IPS-18c (cell line): ENCODE data around the gene CBX5.
"Not testable (repeated sequence)": the region's sequence is repeated elsewhere in the genome, so short reads cannot be mapped to it uniquely, and the experiment has no call there.

ENCODE experiments used
- H3K4me3 ChIP-seq: 2 replicates; pipeline ENCODE4 v1.7.0; 2013; ENCODE audit warnings: low read depth, mild to moderate bottlenecking, low read length, moderate library complexity; ENCODE audit not compliant: insufficient read depth
- H3K9me3 ChIP-seq: one replicate; pipeline ENCODE4 v1.6.1; 2013; ENCODE audit warnings: mild to moderate bottlenecking, low read length, moderate library complexity; ENCODE audit not compliant: control insufficient read depth, insufficient read depth

Gene CBX5

DNA sequence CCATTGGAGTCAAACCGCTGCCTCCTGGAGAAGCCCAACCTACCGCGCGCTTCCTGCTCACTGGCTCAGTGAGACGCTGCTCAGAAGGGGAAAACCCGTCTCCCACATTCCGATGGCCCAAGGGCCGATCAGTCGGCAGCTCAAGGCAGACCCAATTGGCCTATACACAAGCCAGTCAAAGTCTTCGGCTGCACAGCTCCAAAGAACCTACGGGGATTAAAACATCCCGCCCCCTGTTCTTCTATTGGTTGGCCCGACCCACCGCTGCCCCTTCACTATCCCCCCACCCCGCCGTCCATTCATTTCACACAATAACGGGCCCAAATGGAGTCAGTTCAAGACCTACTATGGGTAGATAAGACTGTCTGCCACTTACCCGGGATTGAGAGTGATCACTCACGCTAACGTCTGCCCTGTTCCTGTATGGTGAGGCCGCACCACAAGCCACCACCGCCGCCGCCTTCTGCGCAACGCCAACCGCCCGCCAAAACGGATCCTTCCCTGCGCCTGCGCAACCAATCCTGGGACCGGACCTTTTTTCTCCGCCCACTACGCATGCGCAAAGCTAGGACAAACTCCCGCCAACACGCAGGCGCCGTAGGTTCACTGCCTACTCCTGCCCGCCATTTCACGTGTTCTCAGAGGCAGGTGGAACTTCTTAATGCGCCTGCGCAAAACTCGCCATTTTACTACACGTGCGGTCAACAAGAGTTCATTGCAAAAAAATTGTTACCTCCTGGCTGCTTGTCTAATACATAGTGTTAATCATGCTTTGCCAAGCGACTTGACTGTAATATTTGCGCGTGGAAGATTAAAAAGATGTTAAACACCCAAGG, at the start of gene CBX5:
TSS of gene CBX5 (minus strand) at position 491 of the 836 bp plus-strand sequence. CDS start 22,472 bp downstream, outside the sequence.
- H3K4me3 ChIP-seq: peak within 1 kb of the TSS; percentile 90
- no peaks in the 10 kb centered on the region for H3K9me3 ChIP-seq

DNA sequence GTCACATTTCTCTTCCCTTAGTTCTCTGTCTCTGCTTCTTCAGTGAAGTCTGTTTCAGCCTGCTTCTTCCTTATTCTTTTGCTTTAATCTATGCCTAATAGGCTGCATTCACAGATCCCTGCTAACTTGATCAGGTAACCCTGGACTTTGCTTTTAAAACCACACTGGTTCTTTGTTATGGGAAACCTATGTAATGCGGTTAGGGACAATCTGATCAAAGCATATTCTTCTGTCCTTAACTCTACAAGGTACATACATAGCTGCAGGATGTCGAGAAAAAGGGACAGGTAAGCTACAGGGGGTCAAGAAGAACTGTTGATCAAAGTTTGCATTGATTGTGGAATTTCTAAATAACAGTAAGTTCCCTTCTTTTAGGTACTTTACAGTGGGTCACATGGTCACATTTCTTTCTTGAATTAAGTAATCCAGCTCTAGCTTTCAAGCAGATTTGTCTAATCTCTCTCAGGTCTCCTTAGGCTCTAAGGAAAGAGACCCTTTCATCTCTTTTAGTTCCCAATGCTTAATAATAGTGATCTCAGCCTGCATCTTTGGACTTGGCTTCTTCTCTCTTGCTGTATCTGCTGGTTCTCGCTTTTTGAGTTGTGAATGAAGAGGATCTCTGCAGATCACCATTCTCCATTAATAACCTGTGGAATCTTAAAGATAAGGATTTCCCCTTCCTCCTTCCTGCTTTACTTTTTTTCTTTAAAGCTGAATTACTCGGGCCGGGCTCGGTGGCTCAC, 48.8 kb upstream of the CBX5 start:
- H3K9me3 ChIP-seq: no peaks in the 10 kb centered on the region
- H3K4me3 ChIP-seq: no peak overlapping the region

DNA sequence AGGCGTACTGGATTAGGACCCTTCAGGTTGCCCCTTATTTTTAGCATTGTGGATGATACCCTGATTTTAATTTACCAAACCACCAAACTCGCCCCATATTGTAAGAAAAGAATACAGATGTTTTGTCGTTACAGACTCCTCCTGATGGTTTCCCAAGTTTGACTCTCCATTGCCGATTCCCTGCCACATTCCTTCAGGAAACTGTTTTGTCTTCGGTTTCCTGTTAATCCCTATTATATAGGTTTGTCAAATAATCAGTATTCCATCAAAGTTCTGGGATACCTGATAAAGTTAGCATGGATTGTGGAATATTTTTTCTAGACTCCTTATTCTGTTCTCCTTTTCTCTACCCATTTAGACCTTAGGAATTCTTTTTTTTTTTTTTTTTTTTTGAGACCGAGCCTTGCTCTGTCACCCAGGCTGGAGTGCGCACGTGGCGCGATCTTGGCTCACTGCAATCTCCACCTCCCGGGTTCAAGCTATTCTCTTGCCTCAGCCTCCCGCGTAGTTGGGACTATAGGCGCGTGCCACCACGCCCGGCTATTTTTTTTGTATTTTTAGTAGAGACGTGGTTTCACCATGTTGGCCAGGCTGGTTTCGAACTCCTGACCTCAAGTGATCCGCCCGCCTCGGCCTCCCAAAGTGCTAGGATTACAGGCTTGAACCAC, 45.7 kb upstream of the CBX5 start:
- not testable (repeated sequence) for H3K9me3 ChIP-seq
- peak overlapping the region; percentile 85 for H3K4me3 ChIP-seq

DNA sequence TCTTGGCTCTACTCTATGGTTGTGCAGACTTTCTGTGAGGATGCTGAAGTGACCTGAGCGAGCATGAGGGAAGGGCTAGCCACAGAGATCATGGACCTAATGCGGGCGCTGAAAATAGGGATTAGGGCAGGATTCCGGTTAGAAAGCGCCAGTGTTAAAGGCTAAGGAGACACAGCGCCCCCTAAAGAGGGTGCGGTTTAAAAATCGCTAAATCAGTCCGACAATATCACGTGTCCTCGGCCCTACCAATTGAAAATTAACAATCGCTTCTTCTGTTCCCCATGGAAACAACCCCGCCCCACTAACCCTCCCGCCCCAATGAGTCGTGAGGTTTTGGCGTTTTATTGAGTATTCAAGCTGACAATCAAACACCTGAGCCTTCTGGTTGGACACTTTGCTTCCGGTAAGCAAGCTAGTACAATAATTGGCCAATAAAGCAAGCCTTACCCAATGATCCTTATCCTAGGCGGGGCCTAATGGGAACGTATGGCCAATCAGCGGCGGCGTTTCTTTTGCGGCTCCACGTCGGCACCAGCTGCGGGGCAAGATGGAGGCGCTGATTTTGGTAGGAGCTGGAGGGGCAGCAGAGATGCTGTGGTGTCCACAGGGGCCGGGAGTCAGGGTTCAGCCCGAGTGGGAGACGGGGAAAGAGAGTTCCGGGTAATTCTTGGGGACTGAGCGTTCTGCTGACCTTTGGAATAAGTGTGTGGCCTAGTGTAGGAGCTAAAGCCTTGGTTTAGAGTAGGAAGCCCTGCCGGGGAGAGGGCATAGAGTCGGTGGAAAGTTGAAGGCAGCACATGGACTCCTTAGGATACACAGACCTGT, 44.9 kb upstream of the CBX5 start, which contains the start of gene COPZ1:
TSS of gene COPZ1 (plus strand) at position 515 of the 825 bp plus-strand sequence. CDS start at position 548, 33 bp downstream.
- Histone ChIP-seq H3K9me3 (no peaks in the 10 kb centered on the region), H3K4me3 (peak within 1 kb of the TSS; percentile 85)

DNA sequence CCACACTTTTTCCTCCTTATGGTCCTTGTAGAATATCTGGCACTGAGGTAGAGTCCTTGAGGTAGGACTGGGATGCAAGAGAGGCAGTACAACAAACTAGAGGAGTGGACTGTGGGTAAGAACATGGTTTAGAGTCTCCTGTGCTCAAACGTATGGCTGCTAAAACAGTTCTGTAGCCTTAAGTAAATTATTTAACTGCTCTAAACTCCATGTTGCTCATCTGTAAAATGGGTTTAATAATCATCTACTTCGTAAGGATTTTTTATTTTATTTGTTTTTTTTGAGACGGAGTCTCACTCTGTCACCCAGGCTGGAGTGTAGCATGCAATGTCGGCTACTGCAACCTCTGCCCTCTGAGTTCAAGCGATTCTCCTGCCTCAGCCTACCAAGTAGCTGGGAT, 41.4 kb upstream of the CBX5 start:
- no peaks in the 10 kb centered on the region for H3K9me3 ChIP-seq
- H3K4me3 ChIP-seq: no peak overlapping the region

DNA sequence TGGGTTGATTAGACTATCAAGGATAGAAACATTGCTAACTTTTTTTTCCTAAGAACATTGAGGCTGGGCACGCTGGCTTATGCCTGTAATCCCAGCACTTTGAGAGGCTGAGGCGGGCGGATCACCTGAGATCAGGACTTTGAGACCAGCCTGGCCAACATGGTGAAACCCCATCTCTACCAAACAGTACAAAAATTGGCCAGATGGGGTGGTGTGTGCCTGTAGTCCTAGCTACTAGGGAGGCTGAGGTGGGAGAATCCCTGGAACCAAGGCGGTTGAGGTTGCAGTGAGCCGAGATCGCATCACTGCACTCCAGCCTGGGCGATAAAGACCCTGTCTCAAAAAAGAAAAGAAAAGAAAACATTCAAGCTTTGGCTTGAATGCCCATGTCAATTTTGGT, 32.4 kb upstream of the CBX5 start:
- not testable (repeated sequence) for H3K9me3 ChIP-seq, H3K4me3 ChIP-seq

DNA sequence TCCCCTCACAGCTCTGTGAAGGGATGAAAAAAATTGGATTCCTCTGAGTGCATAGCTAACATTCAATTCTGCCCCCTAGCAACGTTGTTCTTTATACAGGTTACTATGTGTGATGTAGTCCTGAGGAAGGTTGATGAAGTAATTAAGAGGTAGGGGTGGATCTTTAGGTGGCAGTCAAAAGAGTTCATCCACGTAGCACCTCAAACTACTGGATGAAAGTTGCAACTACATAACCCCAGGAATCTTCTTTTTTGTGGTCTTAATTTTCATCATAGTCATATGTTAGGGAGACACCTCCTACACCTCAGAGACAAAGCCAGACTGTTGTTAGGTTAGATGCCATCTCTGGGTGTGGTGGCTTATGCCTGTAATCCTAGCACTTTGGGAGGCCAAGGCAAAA, 31.1 kb upstream of the CBX5 start:
- H3K4me3 ChIP-seq: no peak overlapping the region

DNA sequence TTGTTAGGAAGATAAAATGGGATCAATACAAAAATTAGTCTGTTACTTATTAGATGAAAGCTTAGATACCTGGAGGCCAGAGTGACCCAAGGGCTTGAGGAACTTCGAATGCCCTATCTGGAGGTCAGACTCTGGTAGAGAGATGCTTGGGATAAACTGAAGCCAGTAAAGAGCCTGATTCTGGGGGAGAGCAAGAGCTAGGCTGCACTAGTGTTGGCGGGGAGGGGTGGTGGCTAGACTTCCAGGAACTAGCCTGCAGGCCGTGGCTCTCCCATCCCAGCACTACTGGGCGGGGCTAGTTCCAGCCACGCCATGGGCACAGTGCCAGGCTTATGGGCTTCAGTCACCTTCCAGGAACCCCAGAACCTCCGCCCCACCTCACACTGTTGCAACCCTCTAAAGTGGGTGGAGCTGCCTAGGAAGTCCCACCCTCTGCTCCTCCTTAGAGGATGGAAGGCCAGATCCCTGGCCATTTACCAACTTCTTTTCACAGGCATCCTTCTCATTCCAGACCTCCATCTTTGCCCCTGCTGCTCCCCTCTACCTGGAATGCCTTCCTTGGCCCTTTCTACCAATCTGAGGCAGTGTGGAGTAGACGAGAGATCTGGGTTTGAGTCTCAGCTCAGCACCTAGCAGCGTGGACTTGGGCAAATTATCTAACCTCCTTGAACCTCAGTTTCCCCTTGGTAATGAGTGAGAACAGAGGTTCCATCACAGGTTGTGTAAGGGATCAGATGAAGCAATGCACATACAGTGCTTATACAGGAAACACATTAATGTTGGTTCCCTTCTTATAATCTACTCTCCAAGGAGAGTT, 27.2 kb upstream of the CBX5 start:
- Histone ChIP-seq H3K4me3 (no peak overlapping the region), H3K9me3 (no peaks in the 10 kb centered on the region)

More for the DNA sequence above, 31.1 kb upstream of the CBX5 start:
- no peaks in the 10 kb centered on the region for H3K9me3 ChIP-seq

DNA sequence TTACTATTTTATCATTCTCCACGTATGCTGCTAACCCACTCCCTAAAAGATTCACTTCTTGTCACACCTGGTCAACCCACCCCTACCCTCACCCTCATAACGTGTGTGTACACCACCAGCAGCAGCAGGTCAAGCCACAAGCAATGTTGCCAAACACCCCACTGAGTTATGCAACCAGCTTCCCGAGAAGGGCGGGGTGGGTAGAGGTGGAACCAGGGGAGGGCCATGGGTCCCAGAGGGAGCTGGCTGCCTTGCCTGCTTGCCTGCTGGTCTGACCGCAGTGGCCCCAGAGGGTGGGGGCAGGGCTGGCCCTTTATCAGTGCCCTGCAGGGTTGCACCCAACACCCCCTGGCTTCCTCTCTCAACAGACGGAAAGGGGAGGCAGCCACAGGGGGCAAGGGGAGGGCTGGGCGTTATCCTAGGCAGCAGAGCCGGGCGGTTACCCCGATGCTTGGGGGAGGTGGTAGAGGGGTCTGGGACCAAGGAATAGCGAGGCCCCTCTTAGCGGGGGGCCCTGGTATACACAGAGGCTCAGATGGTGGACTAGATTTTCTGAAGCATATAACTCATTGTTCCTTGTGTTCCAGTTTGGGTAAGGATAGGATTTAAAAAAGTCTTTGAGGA, 24.4 kb upstream of the CBX5 start:
- Histone ChIP-seq H3K4me3 (peak overlapping the region; percentile 36; the same call in 1 of the 2 replicates), H3K9me3 (no peaks in the 10 kb centered on the region)

DNA sequence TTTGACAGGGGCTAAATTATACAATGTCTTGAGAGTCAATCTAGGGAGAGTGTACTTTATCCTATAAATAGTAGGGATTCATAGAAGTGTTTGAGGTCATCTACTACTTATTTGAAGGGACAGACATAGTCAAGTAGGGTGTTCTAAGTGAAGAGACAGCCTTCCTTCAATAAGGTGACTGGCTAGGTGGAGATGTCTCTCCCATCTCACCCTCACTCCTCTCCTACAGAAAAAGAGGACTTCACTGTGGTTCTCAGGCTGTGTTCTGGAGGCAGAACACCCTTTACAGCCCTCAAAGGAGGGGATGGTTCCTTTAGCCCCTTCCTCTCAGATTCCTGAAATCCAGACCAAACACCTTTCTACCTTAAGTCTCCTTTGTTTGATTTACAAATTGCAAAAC, 23.7 kb upstream of the CBX5 start:
- Histone ChIP-seq H3K9me3 (no peaks in the 10 kb centered on the region), H3K4me3 (no peak overlapping the region)

DNA sequence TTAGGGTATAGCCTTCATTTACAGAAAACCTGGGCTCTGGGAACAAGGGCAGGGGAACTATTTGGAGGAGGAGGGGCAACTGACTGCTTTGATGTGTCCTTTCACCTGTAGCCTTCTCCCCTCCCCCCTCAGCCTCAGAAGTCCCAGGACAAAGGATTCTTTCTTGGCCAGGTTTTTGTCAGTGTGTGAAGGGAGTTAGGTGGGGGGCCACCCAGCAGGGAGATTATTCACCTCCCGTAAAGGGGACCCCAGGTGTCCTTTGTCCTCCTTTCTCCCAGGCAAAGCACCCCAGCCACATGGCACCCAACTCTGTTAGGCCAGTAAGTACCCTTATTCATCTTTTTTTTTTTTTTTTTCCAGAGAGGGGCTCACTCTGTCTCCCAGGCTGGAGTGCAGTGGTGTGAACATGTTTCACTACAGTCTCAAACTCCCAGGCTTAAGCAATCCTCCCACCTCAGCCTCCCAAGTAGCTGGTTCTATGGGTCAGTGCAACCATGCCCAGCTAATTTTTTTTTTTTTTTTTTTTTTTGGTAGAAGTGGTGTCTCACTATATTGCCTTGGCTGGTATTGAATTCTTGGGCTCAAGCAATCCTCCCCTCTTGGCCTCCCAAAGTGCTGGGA, 21.6 kb upstream of the CBX5 start:
- H3K4me3 ChIP-seq: peak overlapping the region; percentile 57

DNA sequence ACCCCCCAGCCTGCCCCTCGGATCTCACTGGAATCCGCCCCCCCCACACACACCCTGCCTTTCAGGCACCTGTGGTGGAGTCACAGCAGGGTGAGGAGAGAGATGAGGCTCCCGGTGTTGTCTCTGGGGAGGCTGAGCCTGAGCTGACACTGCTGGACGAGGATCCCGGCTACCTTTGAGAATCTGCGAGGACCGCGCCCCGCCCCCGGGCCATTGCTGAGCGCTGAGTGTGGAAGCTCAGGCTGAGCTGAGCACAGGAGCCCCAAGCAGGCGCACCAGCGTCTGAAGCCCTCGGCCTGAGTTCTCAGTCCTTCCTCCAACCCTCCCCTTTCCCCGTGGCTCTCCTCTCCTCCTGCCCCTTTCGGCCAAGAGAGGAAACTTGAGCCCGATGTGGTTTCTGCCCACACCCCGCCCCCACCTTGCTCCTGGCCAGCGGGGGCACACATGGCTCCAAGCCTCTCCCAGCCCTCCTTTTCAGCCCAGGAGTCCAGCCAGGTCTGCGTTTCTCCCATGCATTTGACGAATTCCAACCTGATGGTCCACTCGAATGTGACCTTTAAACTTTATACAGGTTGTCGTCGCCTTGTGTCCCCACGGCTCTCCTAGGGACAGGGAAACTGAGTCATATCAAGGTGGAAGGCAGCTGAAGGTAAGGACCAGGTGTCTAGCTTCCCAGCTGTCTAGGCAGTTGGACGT, 21.0 kb upstream of the CBX5 start, which contains the start of gene NFE2:
TSS of gene NFE2 (minus strand) at position 284 of the 696 bp plus-strand sequence. CDS start 5,767 bp downstream, outside the sequence.
- Histone ChIP-seq H3K9me3 (no peaks in the 10 kb centered on the region), H3K4me3 (peak within 1 kb of the TSS; percentile 57)

More for the DNA sequence above, 21.6 kb upstream of the CBX5 start:
- no peaks in the 10 kb centered on the region for H3K9me3 ChIP-seq

DNA sequence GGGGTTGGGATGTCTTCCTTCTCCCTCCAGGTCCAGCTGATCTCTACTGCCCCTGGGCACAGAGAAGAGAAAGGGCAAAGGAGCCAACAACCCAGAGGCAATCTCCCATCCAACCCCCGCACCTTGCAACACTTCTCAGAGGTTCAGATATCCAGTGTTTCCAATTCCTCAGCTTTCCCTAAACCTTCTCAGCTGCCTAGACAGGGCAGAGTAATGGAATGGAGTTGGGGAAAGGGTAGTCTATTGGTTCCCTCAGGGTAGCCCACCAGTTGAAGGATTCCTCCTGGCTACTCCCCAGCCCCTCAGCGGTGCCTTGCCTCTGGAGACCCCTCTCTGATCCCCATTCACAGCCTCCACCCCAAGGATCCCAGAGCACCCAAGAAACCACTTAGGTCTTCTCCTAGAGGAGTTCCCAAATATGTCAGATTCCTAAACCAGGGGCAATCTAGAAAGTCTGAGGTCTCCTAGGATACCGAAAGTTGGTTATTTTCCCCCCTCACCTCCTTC, 20.4 kb upstream of the CBX5 start:
- Histone ChIP-seq H3K4me3 (peak overlapping the region; percentile 57), H3K9me3 (no peaks in the 10 kb centered on the region)

DNA sequence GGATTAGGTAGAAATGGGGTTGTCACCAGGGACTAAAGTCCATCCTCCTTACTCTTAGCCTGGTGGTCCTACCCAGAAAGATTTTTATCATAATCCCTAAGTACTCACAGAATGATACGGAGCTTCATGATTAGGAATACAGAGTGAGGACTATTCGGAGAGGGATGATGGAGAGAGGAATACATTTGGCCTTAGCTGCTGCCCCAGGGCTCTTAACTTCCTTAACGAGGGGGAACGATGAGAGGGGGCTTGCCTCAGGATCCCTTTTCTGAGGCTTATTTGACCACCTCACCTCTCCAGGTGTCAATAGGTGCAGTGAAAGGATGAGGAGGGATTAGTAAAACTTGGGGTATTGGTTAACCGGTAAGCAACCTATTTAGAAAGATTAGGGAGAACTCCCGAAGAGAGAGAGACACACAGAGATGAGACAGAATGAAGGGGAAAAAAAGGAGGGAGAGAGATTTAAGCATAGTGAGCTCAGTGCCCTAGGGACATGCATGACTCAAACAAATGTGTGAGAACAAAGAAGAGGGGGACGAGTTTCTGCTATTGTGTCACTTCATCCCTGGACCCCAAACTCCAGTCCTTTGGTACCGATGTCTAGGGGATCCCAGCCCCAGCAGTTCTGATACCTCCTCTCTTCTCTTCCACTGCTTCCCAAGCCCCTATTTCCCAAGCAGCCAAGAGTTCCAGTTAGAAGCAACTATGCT, 19.7 kb upstream of the CBX5 start:
- Histone ChIP-seq H3K9me3 (no peaks in the 10 kb centered on the region), H3K4me3 (peak overlapping the region; percentile 57; the same call in 1 of the 2 replicates)
